ENCODE measurements around the gene PTPN23. TPM values are rescaled to one million over a fixed set of nuclear protein-coding genes. Genes with fewer than 3 reads are reported as not detected.
A peak's percentile ranks its signal among the peaks of the same experiment; 100 is the strongest.

PTPN23 gene
- total RNA-seq, 1 experiment from 2014 or later, result 16.3 TPM

DNA sequence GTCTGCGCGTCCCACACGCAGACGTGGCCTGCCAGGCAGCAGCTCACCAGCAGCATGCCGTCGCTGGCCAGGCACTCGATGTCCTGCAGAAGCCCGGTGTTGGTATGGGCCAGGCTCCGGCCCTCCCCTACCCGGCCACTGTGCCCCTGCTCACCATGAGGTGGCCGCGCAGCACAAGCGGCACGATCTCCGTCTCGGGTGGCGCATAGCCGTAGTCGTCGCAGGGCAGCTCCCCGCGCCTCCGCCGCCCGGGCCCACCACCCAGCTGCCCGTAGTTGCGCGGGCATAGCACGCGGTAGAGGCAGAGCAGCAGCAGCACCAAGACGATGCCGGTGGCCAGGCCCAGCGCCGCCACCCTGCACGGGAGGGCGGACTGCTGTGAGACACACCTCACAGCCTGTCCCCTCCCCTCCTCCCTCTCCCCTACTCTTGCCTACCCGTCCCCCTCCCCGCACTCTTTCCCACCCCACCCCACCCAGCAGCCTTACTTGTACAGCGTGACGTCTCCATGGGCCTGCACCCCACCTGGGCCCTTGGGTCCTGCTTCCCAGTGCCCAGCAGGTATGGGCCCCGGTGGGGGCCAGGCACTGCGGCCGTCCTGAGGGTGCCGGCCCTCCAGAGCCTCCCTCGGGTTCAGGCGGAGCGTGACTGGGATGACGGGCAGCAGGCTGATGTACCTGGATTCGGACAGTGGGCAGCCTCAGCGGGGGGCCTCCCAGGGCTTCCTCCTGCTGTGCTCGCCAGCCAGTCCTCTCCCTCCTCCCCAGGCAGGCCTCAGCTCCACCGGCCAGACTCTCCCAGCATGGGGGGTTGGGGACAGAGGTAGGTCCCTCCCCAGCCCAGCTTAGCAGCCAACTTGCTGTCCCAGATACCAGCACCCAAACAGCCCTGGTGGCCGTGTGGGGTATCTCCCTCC lies 37.6 kb downstream of the PTPN23 start:
- DNase-seq (ENCODE audit: low read depth), result no peak

DNA sequence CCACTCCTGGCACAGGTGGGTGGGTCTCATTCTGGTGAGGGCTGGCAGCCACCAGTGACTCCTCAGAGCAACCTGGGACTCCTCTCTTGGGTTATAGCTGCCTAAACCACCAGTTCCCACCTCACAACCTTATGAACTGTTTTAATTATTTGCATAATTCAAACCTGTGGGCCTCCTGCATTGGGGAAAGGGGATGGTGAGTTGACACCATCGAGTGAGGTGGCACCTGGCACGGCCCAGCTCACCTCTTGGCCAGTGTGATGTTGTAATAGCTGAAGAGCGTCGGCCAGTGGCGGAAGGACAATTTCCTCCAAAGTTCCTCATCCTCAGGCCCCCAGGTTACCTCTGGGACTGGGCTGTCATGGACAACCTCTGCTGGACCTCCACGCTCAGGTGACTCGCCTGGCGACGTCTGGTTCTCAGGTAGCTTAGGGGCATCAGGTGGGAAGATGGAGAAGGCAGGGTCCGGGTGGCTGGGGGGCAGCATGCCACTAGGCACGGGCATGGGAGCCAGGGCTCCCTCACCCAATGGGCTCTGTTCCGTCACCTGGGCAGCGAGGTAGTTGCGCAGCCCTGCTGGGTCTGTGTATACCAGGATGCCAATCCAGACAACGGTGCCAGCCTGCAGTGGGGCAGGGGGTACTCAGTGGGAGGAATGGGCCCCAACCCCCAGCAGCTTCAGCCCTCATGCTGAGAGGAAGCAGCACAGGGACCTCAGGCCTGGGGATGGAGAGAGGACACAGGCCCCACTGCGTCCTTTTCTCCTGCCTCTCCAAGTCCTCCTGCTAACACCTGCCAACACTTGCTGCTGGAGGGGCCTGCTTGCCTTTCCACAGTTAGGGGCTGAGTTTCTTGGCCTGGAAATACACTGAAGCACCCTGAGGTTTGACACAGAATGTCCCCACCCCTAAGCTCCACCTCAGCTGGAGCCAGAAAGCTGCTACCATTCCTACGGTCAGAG lies 38.5 kb downstream of the PTPN23 start:
- DNase-seq (ENCODE audit: low read depth), result no peak

GRCh38 chr3:47420044-47420430 lies 39.2 kb downstream of the PTPN23 start:
- no peak for DNase-seq (ENCODE audit: low read depth)

DNA sequence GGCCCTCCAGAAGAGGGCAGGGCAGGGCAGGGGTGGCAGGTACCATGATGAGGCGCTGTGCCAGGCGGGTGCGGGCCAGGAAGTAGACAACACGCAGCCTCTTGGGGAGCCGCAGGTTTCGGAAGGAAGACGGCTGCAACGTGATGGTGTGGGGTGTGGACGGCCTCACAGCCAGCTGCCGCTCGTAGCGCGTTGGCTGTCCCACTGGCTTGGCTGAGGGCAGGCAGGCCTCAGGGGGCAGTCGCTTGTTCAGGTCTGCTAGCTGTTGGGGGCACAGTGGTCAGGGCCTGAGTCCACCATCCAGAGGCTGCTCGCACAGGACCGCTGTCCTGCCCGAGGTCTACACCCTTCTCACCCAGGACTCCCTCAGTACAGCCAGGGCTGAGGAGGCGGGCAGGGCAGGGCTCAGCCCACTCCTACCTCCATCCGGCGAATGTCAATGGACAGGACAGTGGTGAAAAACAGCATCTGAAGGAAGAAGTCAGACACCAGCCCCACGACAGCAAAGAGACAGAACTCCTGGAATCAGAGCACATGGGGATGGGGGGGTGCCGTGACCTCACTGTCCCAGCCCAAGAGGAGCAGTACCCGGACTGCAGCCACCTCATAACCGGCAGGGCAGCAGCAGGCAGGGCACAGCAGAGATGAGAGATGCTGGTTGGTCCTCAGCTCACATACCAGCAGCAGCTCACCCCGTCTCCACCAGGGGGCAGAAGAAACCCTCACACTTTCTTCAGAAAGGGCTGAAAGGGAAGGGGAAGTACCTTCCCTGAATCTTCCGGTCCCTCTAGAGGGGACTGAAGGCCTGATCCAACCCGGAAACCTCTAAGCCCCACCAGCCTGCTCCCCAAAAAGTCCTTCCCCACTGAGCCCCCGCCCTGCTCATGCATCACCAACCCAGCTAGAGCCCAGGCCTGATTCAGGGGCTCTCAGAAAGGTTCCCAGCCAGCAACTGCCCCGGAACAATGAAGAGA lies 40.0 kb downstream of the PTPN23 start:
- peak; percentile 91 for DNase-seq (ENCODE audit: low read depth)

- peak; percentile 42 for DNase-seq (ENCODE audit: low read depth)
These were observed 41.2 kb downstream of the PTPN23 start for GRCh38 chr3:47421741-47422649.

GRCh38 chr3:47422743-47423142 lies 41.9 kb downstream of the PTPN23 start:
- DNase-seq (ENCODE audit: low read depth), result no peak

DNA sequence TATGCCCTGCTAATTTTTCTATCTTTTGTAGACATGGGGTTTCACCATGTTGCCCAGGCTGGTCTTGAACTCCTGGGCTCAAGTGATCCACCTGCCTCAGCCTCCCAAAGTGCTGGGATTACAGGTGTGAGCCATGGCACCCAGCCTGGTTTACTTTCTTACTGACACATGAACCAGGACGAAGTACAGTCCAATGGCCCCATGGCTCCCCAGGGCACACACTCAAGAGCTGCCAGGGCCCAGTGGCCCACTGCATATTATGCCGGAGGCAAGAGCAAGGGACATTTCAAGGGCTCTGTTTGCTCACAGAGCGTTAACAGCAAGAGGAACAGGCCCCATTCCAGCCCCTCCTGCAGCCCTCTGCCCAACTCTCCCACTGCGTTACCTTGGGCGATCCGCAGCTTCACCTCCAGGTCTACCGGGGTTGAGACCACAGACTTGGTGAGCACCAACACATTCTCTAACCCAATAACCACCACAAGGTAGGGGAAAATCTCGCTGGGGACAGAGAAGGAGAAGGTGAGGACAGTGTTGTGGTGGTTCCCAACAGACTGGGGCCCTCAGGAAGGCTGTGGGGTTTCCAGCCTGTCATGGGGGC lies 42.8 kb downstream of the PTPN23 start:
- no peak for DNase-seq (ENCODE audit: low read depth)

DNA sequence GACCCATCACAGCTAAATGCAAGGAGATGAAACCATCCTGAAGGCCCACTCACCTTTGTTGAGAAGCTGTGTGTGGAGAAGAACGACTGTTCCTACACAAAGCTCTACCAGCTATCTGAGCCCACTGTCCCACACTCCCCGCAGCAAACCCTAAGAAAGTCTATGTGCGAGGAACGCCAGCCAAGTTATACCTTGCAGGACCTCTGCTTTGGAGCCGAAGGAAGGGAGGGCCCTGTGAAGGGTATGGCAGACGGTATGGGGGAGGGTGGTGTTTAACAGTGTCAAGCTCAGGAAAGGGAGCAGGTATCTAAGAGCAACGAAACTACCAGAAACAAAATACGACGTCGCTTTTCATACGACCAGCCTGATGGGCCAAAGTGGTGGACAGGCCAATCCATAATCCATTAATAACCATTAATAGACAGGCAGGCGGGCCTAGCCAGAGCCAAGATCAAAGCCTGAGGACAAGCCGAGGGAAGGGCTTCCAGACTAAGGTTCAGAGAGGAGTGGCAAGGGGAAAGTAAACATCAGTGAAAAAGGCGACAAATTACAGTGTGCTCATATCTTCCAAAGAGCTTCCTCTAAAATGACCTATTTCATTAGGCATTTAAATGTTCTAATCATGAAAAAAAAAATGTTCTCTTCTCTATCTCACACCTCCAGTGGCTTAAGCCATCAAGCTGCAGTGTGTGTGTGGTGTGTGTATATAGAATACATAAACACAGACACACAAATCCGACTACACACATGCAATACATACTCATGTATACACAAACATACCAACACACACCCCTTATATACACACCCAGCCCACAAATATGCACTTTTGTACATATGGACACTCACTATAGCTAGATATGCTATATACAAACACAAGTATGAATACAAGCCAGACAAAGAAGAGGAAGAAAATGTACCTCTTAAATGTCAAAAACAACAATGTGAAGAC lies 43.9 kb downstream of the PTPN23 start:
- no peak for DNase-seq (ENCODE audit: low read depth)

- DNase-seq (ENCODE audit: low read depth), result no peak
These were observed 44.6 kb downstream of the PTPN23 start for GRCh38 chr3:47425383-47425778.

GRCh38 chr3:47425959-47426358 lies 45.1 kb downstream of the PTPN23 start:
- no peak for DNase-seq (ENCODE audit: low read depth)

- DNase-seq (ENCODE audit: low read depth), result no peak
These were observed 47.0 kb downstream of the PTPN23 start for GRCh38 chr3:47427866-47428265.

DNA sequence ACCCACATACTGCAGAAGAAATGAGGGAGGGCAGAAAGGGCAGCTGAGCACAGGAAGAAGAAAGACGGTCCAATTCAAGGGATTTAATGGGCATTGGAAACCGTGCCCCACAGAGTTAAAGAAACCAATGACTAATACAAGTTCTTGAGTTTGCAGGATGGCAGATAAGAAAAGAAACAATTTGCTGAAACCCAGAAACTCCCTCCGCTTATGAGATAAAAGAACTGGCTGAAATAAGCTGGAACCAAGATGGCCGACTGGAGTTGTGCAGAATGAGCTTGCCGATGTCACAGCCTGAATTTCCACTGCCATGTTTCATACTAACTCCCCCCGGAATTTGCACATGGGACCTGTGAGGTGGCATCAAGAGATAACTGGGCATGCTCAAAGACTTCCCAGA lies 47.8 kb downstream of the PTPN23 start:
- DNase-seq (ENCODE audit: low read depth), result no peak

DNA sequence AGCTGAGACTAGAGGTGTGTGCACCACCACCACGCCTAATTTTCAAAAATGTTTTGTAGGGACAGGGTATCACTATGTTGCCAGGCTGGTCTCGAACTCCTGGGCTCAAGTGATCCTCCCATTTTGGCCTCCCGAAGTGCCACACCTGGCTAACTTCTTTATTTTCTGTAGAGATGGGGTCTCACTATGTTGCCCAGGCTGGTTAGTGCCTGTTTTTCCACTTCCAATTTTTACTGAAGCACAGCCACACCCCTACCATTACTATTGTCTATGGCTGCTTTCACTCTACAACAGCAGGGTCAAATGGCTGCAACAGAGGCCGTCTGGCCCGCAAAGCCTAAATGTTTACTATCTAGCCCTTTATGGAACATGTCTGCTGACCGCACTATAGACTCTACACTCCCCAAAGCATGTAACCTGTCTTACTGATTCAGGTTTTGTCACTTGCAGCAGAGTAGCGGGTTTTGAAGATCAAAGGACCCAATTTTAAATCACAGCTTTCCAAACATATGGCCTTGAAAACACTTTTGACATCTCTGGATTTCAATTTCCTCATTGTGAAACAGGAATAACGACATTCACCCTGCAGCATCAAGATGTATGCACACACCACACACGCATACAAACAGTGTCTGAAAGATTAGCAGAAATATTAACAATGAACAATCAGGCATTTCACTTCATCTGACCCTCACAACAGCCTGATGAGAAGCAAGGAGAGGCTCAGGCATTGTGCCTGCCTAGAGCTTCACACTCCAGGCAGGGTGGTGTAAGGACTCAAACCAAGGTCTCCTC lies 48.9 kb downstream of the PTPN23 start:
- DNase-seq (ENCODE audit: low read depth), result no peak

- no peak for DNase-seq (ENCODE audit: low read depth)
These were observed 49.8 kb downstream of the PTPN23 start for GRCh38 chr3:47430606-47431005.

DNA sequence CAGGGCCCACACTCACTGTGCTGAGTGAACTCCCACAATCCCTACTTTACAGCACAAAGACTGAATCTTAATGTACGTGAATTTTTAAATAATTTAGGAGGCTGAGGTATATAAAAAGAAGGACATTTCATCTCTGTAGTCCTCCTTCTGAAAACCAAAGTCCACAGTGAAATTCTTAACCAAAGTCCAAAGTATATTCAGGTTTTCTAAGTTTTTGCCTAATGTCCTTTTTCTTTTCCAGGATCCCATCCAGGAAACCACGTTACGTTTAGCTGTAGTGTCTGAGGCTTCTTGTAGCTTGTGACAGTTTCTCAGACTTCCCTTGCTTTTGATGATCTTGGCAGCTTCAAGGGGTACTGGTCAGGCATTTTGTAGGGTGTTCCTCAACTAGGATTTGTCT lies 50.4 kb downstream of the PTPN23 start:
- no peak for DNase-seq (ENCODE audit: low read depth)

DNA sequence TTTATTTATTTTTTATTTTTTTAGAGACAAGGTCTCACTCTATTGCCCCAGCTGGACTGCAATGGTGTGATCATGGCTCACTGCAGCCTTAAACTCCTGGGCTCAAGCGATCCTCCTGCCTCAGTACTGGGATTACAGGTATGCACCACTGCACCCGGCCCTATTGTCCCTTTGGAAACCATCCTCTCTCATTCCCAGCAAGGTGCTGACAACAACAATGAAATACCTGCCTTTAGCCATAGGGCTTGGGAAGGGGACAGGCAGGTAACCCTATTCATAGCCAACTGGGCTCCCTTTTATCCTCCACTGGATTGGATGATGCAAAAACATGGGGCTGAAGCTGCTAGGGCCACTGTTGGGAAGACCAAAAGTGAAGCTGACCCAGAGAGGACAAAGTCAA lies 51.9 kb downstream of the PTPN23 start:
- no peak for DNase-seq (ENCODE audit: low read depth)

GRCh38 chr3:47433796-47434195 lies 53.0 kb downstream of the PTPN23 start:
- DNase-seq (ENCODE audit: low read depth), result no peak
